A204.1 (cell line): ENCODE measurements around the gene PCDHGA12.
A peak's percentile ranks its signal among the peaks of the same experiment; 100 is the strongest.
"Not testable (repeated sequence)": the region's sequence is repeated elsewhere in the genome, so short reads cannot be mapped to it uniquely, and the experiment has no call there.

Experiments used
- FAIRE-seq: peaks from 2 replicates; lab custom pipeline; 2012; peaks lifted over from hg19 to GRCh38; lab: Jason Lieb, UNC

The PCDHGA12 gene

DNA sequence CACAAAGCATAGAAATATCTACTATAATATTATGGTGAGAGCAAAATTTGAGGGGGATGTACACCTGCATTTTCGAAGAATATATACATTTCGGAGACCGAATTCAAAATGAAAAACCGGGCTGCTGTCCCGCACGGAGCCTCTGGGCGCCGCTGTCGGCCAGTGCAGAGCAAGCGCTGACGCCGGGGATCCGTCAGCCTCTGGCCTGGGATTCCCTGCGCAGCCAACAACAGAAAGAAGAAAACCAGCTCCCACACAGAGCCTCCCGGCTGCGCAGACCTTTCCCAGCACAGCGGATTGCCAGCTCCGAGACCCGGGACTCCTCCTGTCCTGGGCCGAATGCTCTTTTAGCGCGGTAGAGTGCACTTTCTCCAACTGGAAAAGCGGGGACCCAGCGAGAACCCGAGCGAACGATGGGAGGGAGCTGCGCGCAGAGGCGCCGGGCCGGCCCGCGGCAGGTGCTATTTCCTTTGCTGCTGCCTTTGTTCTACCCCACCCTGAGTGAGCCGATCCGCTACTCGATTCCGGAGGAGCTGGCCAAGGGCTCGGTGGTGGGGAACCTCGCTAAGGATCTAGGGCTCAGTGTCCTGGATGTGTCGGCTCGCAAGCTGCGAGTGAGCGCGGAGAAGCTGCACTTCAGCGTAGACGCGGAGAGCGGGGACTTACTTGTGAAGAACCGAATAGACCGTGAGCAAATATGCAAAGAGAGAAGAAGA is 22.4 kb upstream of the PCDHGA12 start, which contains the start of gene PCDHGB6:
Gene PCDHGB6, plus strand, starts transcription at position 232 of the 716 bp plus-strand sequence. Its CDS starts 182 bp downstream, at position 414.
- FAIRE-seq = not testable (repeated sequence)

DNA sequence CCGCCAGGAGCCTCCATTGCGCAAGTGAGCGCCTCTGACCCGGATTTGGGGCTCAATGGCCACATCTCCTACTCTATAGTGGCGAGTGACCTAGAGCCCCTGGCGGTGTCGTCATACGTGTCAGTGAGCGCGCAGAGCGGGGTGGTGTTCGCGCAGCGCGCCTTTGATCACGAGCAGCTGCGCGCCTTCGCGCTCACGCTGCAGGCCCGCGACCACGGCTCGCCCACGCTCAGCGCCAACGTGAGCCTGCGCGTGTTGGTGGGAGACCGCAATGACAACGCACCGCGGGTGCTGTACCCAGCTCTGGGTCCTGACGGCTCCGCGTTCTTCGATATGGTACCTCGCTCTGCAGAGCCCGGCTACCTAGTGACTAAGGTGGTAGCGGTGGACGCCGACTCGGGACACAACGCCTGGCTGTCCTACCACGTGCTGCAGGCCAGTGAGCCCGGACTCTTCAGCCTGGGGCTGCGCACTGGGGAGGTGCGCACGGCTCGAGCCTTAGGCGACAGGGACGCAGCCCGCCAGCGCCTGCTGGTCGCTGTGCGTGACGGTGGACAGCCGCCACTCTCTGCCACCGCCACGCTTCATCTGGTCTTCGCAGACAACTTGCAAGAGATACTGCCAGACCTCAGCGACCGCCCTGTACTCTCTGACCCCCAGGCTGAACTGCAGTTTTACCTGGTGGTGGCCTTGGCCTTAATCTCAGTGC is 20.6 kb upstream of the PCDHGA12 start:
- no peak for FAIRE-seq

DNA sequence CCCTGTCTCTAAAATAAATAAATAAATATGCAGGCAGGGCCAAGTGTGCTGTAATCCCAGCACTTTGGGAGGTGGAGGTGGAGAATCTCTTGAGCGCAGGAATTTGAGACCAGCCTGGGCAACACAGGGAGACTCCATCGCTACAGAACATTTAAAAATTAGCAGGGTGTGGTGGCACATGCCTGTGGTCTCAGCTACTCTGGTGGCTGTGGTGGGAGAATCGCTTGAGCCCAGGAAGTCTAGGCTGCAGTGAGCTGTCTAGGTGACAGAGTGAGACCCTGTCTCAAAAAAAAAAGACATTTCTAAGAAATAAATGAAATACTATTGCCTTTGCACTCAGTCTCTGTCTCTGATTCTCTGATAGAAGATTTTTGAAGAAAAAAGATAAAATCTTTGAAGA is 18.7 kb upstream of the PCDHGA12 start:
- FAIRE-seq = no peak

DNA sequence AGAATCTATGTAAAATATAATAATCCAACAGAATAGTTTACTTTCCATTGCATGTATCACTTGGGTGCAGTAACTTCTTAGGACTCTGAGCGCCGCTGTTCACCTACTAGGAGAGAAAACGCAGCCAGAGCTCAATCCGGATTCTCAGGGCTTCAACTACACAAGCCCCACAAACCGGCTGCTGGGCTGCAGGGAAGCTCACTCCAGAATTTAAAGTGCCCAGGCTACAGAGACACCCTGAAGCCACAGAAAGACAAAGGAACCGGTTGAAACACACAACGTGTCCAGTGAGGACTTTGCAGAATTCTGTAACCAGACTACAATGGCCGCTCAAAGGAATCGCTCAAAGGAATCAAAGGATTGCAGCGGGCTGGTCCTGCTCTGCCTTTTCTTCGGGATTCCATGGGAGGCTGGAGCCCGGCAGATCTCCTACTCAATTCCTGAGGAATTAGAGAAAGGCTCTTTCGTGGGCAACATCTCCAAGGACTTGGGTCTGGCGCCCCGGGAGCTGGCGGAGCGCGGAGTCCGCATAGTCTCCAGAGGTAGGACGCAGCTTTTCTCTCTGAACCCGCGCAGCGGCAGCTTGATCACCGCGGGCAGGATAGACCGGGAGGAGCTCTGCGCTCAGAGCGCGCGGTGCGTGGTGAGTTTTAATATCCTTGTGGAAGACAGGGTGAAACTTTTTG is 17.3 kb upstream of the PCDHGA12 start, which contains the start of gene PCDHGA10:
Gene PCDHGA10, plus strand, starts transcription at position 134 of the 686 bp plus-strand sequence. Its CDS starts 189 bp downstream, at position 323.
- FAIRE-seq = peak; percentile 58

DNA sequence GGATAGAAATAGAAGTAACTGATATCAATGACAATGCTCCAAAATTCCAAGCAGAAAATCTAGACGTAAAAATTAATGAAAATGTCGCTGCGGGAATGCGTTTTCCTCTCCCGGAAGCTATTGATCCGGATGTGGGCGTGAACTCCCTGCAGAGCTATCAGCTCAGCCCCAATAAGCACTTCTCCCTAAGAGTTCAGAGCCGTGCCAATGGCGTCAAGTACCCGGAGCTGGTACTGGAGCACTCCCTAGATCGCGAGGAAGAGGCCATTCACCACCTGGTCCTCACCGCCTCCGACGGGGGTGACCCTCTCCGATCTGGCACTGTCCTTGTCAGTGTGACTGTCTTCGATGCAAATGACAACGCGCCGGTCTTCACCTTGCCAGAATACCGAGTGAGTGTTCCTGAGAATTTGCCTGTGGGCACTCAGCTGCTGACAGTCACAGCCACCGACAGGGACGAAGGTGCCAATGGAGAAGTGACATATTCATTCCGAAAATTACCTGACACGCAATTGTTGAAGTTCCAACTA is 16.7 kb upstream of the PCDHGA12 start:
- no peak for FAIRE-seq

DNA sequence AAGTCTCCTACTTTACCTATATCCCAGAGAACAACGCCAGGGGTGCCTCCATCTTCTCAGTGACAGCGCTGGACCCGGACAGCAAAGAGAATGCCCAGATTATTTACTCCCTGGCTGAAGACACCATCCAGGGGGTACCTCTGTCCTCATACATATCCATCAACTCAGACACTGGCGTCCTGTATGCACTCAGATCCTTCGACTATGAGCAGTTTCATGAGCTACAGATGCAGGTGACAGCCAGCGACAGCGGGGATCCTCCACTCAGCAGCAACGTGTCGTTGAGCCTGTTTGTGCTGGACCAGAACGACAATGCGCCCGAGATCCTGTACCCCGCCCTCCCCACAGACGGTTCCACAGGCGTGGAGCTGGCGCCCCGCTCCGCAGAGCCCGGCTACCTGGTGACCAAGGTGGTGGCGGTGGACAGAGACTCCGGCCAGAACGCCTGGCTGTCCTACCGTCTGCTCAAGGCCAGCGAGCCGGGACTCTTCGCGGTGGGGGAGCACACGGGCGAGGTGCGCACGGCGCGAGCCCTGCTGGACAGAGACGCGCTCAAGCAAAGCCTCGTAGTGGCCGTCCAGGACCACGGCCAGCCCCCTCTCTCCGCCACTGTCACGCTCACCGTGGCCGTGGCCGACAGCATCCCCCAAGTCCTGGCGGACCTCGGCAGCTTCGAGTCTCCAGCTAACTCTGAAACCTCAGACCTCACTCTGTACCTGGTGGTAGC is 15.6 kb upstream of the PCDHGA12 start:
- not testable (repeated sequence) for FAIRE-seq

DNA sequence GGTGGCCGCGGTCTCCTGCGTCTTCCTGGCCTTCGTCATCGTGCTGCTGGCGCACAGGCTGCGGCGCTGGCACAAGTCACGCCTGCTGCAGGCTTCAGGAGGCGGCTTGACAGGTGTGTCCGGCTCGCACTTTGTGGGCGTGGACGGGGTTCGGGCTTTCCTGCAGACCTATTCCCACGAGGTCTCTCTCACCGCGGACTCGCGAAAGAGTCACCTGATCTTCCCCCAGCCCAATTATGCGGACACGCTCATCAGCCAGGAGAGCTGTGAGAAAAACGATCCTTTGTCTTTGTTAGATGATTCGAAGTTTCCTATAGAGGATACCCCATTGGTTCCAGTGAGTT is 15.1 kb upstream of the PCDHGA12 start:
- FAIRE-seq = not testable (repeated sequence)

DNA sequence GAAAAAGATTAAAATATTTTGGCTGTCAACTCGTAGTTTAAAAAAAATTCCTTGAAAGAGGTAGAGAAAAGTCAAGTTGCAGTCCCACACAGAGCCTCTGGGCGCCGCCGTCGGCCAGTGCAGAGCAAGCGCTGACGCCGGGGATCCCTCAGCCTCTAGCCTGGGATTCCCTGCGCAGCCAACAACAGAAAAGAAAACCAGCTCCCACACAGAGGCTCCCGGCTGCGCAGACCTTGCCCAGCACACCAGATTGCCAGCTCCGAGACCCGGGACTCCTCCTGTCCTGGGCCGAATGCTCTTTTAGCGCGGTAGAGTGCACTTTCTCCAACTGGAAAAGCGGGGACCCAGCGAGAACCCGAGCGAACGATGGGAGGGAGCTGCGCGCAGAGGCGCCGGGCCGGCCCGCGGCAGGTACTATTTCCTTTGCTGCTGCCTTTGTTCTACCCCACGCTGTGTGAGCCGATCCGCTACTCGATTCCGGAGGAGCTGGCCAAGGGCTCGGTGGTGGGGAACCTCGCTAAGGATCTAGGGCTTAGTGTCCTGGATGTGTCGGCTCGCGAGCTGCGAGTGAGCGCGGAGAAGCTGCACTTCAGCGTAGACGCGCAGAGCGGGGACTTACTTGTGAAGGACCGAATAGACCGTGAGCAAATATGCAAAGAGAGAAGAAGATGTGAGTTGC is 12.7 kb upstream of the PCDHGA12 start, which contains the start of gene PCDHGB7:
Gene PCDHGB7, plus strand, starts transcription at position 184 of the 679 bp plus-strand sequence. Its CDS starts 183 bp downstream, at position 367.
- not testable (repeated sequence) for FAIRE-seq

DNA sequence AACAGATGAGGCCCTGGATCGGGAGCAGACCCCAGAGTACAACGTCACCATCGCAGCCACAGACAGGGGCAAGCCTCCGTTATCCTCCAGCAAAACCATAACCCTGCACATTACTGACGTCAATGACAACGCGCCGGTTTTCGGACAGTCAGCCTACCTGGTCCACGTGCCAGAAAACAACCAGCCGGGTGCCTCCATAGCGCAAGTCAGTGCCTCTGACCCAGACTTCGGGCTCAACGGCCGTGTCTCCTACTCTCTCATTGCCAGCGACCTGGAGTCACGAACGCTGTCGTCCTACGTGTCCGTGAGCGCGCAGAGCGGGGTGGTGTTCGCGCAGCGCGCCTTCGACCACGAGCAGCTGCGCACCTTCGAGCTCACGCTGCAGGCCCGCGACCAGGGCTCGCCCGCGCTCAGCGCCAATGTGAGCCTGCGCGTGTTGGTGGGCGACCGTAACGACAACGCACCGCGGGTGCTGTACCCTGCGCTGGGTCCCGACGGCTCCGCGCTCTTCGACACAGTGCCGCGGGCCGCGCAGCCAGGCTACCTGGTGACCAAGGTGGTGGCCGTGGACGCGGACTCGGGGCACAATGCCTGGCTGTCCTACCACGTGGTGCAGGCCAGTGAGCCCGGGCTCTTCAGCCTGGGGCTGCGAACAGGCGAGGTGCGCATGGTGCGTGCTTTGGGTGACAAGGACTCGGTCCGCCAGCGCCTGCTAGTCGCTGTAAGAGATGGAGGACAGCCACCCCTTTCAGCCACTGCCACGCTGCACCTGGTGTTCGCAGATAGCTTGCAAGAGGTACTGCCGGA is 11.0 kb upstream of the PCDHGA12 start:
- FAIRE-seq = no peak

DNA sequence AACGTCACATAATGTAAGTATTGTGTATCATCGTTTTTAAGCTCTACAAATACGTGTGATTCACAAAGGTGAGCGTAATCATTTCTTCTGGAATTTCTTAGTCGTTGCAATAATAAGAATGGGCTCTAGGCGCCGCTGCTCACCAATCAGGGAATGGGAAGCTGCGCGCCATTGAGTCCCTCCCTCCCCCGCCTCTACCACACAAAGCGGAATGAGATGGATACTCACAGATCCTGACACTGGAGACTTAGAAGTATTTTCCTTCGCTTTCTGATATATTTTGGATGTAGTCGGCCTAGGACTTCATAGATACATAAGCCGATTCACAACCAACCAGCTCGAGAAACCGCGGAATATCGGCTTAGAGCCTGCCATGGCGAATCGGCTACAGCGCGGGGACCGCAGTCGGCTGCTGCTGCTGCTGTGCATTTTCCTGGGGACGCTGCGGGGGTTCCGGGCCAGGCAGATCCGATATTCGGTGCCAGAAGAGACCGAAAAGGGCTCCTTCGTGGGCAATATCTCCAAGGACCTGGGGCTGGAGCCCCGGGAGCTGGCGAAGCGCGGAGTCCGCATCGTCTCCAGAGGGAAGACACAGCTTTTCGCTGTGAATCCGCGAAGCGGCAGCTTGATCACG is 9.3 kb upstream of the PCDHGA12 start, which contains the start of gene PCDHGA11:
Gene PCDHGA11, plus strand, starts transcription at position 197 of the 634 bp plus-strand sequence. Its CDS starts 177 bp downstream, at position 374.
- peak; percentile 48 for FAIRE-seq

DNA sequence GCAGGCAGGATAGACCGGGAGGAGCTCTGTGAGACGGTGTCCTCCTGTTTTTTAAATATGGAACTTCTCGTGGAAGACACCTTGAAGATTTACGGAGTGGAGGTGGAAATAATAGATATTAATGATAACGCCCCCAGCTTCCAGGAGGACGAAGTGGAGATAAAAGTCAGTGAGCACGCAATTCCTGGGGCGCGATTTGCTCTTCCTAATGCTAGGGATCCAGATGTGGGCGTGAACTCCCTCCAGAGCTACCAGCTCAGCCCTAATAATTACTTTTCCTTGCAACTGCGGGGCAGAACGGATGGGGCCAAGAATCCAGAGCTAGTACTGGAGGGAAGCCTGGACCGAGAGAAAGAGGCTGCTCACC is 8.8 kb upstream of the PCDHGA12 start:
- FAIRE-seq = no peak

DNA sequence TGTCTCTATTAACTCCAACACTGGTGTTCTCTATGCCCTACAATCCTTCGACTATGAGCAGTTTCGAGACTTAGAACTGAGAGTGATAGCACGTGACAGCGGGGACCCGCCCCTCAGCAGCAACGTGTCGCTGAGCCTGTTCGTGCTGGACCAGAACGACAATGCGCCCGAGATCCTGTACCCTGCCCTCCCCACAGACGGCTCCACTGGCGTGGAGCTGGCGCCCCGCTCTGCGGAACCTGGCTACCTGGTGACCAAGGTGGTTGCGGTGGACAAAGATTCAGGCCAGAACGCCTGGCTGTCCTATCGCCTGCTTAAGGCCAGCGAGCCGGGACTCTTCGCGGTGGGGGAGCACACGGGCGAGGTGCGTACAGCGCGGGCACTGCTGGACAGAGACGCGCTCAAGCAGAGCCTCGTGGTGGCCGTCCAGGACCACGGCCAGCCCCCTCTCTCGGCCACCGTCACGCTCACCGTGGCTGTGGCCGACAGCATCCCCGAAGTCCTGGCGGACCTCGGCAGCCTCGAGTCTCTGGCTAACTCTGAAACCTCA is 7.5 kb upstream of the PCDHGA12 start:
- no peak for FAIRE-seq

DNA sequence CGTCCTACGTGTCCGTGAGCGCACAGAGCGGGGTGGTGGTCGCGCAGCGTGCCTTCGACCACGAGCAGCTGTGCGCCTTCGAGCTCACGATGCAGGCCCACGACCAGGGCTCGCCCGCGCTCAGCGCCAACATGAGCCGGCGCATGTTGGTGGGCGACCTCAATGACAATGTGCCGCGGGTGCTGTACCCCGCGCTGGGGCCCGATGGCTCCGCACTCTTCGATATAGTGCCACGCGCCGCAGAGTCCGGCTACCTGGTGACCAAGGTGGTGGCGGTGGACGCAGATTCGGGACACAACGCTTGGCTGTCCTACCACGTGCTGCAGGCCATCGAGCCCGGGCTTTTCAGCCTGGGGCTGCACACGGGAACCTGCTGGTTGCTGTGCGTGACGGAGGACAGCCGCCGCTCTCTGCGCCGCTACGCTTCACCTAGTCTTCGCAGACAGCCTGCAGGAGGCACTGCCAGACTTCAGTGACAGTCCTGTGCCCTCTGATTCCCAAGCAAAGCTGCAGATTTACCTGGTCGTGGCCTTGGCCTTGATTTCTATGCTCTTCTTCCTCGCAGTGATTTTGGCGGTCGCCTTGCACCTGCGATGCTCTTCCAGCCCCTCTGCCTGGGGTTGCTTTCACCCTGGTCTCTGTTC is 2.4 kb upstream of the PCDHGA12 start:
- no peak for FAIRE-seq

DNA sequence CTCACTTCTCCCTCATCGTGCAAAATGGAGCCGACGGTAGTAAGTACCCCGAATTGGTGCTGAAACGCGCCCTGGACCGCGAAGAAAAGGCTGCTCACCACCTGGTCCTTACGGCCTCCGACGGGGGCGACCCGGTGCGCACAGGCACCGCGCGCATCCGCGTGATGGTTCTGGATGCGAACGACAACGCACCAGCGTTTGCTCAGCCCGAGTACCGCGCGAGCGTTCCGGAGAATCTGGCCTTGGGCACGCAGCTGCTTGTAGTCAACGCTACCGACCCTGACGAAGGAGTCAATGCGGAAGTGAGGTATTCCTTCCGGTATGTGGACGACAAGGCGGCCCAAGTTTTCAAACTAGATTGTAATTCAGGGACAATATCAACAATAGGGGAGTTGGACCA is 979 bp downstream of the PCDHGA12 start:
- no peak for FAIRE-seq

DNA sequence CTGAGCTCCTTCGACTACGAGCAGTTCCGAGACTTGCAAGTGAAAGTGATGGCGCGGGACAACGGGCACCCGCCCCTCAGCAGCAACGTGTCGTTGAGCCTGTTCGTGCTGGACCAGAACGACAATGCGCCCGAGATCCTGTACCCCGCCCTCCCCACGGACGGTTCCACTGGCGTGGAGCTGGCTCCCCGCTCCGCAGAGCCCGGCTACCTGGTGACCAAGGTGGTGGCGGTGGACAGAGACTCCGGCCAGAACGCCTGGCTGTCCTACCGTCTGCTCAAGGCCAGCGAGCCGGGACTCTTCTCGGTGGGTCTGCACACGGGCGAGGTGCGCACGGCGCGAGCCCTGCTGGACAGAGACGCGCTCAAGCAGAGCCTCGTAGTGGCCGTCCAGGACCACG is 2.0 kb downstream of the PCDHGA12 start:
- FAIRE-seq = not testable (repeated sequence)

DNA sequence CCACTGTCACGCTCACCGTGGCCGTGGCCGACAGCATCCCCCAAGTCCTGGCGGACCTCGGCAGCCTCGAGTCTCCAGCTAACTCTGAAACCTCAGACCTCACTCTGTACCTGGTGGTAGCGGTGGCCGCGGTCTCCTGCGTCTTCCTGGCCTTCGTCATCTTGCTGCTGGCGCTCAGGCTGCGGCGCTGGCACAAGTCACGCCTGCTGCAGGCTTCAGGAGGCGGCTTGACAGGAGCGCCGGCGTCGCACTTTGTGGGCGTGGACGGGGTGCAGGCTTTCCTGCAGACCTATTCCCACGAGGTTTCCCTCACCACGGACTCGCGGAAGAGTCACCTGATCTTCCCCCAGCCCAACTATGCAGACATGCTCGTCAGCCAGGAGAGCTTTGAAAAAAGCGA is 2.4 kb downstream of the PCDHGA12 start:
- not testable (repeated sequence) for FAIRE-seq

DNA sequence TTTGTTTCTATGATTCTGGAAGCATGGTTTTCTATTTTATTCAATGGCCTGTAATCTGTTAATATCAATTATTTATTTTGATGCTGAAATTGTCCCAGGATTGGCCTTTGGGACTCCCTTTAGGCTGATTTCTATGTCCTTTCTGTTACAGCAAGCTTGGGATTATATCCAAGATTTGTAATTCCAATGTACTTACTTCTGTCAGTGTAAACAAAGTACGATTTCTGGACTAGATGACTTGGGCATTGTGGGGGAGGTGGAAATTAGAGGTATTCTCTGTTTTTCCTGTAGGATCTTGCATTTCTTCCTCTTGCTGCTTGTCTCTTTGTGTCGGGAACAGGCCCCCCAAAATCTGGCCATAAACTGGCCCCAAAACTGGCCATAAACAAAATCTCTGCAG is 3.7 kb downstream of the PCDHGA12 start:
- no peak for FAIRE-seq

DNA sequence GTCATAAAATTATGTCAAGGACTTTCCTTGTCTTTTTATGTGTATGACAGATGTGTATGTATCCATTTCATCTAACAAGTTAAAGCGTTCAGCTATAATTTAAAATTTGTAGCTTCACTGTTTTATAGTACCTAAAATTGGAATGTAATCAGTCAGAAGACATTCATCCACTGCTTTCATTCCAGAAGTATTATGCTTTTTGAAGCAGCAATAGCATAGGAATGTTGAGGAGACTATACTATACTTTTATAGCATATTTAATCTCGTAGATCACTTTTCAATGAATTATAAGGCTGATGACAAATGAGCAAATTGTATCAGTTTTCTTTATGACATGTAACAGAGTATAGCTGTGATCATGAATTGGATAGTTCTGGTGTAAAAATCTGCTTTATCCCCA is 6.9 kb downstream of the PCDHGA12 start:
- FAIRE-seq = no peak
